Measurements from ENCODE around the gene IFI6. TPM values are rescaled to one million over a fixed set of nuclear protein-coding genes. Genes with fewer than 3 reads are reported as not detected.
A peak's percentile ranks its signal among the peaks of the same experiment; 100 is the strongest.
"Not testable (repeated sequence)": the region's sequence is repeated elsewhere in the genome, so short reads cannot be mapped to it uniquely, and the experiment has no call there.

IFI6 gene
- total and polyA plus RNA-seq, 10 donors: 41.6 to 85.8 (median 62.7) TPM

DNA sequence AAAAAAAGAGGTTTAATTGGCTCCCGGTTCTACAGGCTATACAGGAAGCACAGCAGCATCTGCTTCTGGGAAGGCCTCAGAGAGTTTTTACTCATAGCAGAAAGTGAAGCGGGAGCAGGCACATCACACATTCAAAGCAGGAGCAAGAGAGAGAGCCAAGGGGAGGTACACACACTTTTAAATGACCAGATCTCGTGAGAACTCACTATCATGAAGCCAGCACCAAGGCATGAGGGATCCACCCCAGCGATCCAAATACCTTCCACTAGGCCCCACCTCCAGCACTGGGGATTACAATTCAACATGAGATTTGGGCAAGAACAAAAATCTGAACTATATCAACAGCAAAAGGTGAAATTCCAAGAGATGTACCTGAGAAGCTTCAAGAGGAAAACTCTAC, 33.0 kb upstream of the IFI6 start:
- Histone ChIP-seq H3K4me3 (no peak overlapping the region), H3K27ac (no peak overlapping the region), H3K9me3 (peaks cover 0 to 19% (median 10%) of the 10 kb centered on the region in 8 donors), H3K27me3 (replicated peaks in 1 of 7) (peaks cover 0 to 5% (median 0%) of the 10 kb centered on the region in 7 donors), H3K36me3 (no peaks in the 10 kb centered on the region), H3K4me1 (no peaks in the 10 kb centered on the region)
- DNase-seq: no peak
- intact Hi-C loops (cut with DNase I; ENCODE audit: low total_unique reads): no loop called here
- WGBS, 5 donors: 84 to 93% (median 85%) methylated on average over 4 of the region's 4 CpGs
- TF ChIP-seq POLR2AphosphoS5 (IDR thresholded peaks at IDR 0.05) (no peak), POLR2A (IDR thresholded peaks at IDR 0.05) (no peak)
- TF ChIP-seq, protein P1, sequence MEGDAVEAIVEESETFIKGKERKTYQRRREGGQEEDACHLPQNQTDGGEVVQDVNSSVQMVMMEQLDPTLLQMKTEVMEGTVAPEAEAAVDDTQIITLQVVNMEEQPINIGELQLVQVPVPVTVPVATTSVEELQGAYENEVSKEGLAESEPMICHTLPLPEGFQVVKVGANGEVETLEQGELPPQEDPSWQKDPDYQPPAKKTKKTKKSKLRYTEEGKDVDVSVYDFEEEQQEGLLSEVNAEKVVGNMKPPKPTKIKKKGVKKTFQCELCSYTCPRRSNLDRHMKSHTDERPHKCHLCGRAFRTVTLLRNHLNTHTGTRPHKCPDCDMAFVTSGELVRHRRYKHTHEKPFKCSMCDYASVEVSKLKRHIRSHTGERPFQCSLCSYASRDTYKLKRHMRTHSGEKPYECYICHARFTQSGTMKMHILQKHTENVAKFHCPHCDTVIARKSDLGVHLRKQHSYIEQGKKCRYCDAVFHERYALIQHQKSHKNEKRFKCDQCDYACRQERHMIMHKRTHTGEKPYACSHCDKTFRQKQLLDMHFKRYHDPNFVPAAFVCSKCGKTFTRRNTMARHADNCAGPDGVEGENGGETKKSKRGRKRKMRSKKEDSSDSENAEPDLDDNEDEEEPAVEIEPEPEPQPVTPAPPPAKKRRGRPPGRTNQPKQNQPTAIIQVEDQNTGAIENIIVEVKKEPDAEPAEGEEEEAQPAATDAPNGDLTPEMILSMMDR (IDR thresholded peaks at IDR 0.05 in 8 of 11, conservative IDR thresholded peaks at IDR 0.05 in 3 of 11): no peak

DNA sequence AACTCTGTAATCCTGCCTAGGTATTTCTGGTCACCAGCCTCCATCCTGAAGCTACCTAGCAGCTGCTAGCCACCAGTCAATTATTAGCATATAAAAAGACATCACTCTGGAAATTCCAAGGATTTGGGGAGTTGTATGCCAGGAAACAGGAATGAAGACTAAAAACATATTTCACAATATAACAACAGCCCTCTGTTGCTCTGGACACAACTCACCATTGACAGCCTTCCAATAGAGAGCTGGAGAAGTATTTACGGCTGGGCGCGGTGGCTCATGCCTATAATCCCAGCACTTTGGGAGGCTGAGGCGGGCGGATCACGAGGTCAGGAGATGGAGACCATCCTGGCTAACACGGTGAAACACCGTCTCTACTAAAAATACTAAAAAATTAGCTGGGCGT, 24.8 kb upstream of the IFI6 start:
- H3K27ac ChIP-seq; H3K4me1 ChIP-seq; H3K4me3 ChIP-seq; H3K36me3 ChIP-seq; H3K27me3 ChIP-seq (replicated peaks in 1 of 7); DNase-seq; H3K9me3 ChIP-seq; intact Hi-C loops (cut with DNase I; ENCODE audit: low total_unique reads): not testable (repeated sequence)
- 79 to 85% (median 81%) methylated on average over 9 of the region's 9 CpGs for WGBS, 5 donors

DNA sequence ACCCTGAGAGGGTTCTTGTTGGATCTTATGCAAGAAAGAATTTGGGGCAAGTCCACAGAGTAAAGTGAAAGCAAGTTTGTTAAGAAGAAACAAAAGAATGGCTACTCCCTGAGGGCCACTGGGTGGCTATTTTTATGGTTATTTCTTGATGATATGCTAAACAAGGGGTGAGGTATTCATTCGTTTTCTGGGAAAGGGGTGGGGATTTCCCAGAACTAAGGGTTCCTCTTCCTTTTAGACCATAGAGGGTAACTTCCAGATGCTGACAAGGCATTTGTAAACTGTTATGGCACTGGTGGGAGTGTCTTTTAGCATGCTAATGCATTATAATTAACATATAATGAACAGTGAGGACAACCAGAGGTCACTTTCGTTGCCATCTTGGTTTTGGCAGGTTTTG, 18.2 kb upstream of the IFI6 start:
- Histone ChIP-seq H3K4me3 (no peak overlapping the region), H3K4me1 (peaks cover 0 to 8% (median 0%) of the 10 kb centered on the region in 6 donors), H3K27me3 (replicated peaks in 1 of 7) (no peaks in the 10 kb centered on the region), H3K27ac (peak overlapping the region in 4 of 8 donors; percentile 6 to 30 (median 21)), H3K36me3 (no peaks in the 10 kb centered on the region), H3K9me3 (peaks cover 0 to 8% (median 0%) of the 10 kb centered on the region in 8 donors)
- no peak for DNase-seq
- TF ChIP-seq POLR2A (IDR thresholded peaks at IDR 0.05) (no peak), POLR2AphosphoS5 (IDR thresholded peaks at IDR 0.05) (no peak)
- TF ChIP-seq, protein P1 (IDR thresholded peaks at IDR 0.05 in 8 of 11, conservative IDR thresholded peaks at IDR 0.05 in 3 of 11): no peak
- 51 to 67% (median 62%) methylated on average over 2 of the region's 2 CpGs for WGBS, 5 donors
- intact Hi-C loops (cut with DNase I; ENCODE audit: low total_unique reads): no loop called here

DNA sequence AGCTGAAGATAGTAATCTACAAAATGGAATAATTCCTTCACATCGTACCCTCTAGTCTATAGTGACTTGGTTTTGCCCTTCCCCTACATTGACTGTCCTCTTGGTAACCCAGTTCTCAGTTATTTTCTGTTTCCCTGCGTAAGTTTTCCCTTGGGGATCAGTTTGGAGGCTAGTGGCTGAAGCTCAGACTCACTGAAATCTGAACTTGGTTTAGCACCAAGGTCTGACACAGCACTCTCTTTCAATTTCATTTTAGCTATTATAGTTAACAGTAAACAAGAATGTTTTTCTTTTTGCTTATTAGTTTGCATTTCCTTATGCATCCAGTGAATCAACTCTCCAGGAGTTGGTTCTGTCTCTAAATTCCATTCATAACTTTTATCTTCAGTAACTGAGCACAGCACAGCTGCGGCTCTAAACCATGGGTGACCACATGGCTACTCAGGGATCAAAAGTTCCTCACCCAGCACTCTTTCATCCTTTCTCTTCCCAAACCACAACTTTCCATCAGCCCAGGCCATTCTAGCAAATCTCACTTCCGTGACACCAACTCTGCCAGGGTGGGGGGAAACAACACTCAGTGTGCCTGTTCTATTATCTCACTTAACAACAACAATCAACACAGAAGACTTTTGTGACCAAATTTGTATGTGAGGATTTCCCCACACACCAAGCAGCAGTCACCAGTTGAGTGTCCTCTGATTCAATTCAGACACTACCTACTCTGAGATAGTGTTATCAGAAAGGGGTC, 17.6 kb upstream of the IFI6 start:
- no peaks in the 10 kb centered on the region for H3K27me3 ChIP-seq (replicated peaks in 1 of 7)
- peaks cover 0 to 8% (median 0%) of the 10 kb centered on the region in 6 donors for H3K4me1 ChIP-seq
- no peaks in the 10 kb centered on the region for H3K36me3 ChIP-seq
- 41 to 66% (median 59%) methylated on average over 4 of the region's 4 CpGs for WGBS, 5 donors
- peaks cover 0 to 8% (median 0%) of the 10 kb centered on the region in 8 donors for H3K9me3 ChIP-seq
- no peak for DNase-seq
- intact Hi-C loops (cut with DNase I; ENCODE audit: low total_unique reads): no loop called here
- H3K4me3 ChIP-seq: no peak overlapping the region
- H3K27ac ChIP-seq: peak overlapping the region in 5 of 8 donors; percentile 4 to 30 (median 18)
- TF ChIP-seq POLR2A (IDR thresholded peaks at IDR 0.05) (no peak), POLR2AphosphoS5 (IDR thresholded peaks at IDR 0.05) (no peak)
- TF ChIP-seq, protein P1 (IDR thresholded peaks at IDR 0.05 in 8 of 11, conservative IDR thresholded peaks at IDR 0.05 in 3 of 11): no peak

All from spleen (tissue), 11 donors.